Astrocyte of the spinal cord (primary cell): ENCODE measurements around the gene HNRNPM.
"Not testable (repeated sequence)": the region's sequence is repeated elsewhere in the genome, so short reads cannot be mapped to it uniquely, and the experiment has no call there.

ENCODE experiments used
- DNase-seq: peaks from one replicate; pipeline ENCODE4 v3.0.0; 2011; ENCODE audit warnings: low read depth, low spot score
- H3K4me3 ChIP-seq: 2 replicates; pipeline ENCODE4 v1.5.1; 2011; ENCODE audit warnings: low read depth, mild to moderate bottlenecking, low read length, moderate library complexity
- in situ Hi-C: cut with HindIII; loops from 2 replicates; pipeline ENCODE4 v1.10.0; 2017; ENCODE audit warnings: low sequenced_read_pairs
- TF ChIP-seq, protein P1 (sequence below): IDR thresholded peaks from 2 replicates; pipeline ENCODE4 v1.5.1; 2012; ENCODE audit warnings: low read depth, mild to moderate bottlenecking, low read length, inconsistent platforms

Gene HNRNPM

DNA sequence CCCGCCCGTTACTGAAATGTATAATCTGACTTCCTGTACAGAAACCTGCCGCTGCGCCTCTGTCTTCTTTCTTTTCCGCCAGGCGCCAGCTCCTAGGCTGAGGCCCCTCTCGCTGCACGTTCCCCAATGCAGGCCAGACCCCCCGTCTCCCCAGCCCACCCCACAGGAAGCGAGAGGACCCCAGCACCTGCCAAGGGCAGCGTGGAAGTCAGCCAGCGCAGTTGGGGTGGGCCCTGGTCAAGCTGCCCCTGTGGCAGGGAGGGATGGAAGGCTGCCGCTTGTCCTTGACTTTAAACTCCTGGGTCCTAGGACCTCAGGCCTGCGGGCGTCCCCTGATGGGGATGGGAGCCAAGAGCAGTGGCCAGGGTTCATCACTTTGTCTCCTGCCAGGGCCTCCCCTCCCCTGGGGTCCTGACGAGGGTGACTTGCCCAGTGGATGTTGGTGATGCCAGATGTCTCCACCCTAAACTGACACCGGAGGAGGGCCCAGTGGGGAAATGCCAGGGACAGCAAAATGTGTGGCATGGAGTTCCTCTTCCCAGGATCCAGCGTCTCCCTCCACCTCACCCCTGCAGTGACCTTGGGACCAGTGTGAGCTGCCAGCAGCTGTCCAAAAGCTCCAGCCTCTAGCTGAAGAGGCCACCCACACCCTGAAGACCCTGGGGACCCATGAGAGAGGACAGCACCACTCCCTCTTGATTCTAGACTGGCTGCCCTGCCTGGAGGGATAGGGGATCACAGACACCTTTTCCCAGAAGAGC is 40.2 kb upstream of the HNRNPM start:
- in situ Hi-C loops: no loop called here
- DNase-seq: no peak
- no peak overlapping the region for H3K4me3 ChIP-seq
- TF ChIP-seq, protein P1, sequence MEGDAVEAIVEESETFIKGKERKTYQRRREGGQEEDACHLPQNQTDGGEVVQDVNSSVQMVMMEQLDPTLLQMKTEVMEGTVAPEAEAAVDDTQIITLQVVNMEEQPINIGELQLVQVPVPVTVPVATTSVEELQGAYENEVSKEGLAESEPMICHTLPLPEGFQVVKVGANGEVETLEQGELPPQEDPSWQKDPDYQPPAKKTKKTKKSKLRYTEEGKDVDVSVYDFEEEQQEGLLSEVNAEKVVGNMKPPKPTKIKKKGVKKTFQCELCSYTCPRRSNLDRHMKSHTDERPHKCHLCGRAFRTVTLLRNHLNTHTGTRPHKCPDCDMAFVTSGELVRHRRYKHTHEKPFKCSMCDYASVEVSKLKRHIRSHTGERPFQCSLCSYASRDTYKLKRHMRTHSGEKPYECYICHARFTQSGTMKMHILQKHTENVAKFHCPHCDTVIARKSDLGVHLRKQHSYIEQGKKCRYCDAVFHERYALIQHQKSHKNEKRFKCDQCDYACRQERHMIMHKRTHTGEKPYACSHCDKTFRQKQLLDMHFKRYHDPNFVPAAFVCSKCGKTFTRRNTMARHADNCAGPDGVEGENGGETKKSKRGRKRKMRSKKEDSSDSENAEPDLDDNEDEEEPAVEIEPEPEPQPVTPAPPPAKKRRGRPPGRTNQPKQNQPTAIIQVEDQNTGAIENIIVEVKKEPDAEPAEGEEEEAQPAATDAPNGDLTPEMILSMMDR: no peak

DNA sequence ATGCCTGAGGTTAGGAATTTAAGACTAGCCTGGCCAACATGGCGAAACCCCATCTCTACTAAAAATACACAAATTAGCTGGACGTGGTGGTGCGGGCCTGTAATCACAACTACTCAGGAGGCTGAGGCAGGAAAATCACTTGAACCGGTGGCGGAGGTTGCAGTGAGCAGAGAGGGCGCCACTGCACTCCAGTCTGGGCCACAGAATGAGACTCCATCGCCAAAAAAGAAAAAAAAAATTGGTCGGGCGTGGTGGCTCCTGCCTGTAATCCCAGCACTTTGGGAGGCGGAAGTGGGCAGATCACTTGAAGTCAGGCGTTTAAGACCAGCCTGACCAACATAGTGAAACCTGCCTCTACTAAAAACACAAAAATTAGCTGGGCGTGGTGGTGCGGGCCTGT is 34.1 kb upstream of the HNRNPM start:
- DNase-seq, H3K4me3 ChIP-seq, in situ Hi-C loops: not testable (repeated sequence)

DNA sequence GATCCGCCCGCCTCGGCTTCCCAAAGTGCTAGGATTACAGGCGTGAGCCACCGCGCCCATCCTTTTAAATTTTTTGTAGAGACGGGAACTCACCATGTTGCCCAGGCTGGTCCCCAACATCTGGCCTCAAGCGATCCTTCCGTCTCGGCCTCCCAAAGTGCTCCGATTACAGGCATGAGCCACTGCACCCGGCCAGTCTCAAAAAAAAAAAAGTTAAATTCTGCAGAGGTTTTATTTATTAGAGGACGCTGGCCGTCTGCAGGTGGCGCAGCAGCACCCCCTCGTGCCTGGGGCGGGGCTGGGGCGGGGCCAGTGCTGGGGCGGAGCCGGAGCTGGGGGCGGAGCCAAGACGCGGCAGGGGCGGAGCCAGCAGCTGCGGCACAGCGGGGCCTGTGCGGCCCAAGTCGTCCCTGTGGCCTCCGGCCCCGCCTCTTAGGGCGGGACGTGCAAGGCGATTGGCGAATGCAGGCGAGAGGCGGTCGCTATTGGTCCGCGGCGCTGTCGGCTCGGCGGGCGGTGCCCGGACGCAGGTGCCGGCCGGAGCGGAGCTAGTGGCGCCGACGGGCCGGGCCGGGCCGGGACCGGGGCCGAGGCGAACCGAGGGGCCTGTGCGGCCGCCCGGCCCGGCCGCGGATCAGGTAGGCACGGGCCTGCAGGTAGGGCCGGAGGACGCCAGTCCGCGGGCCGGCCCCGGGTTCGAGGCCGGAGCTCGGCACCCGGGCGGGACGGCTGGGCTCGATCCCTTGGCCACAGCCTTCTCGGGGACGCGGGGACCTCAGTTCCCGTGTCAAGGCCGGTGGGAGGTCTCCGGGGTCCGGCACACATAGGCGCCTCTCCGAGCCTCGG is 31.8 kb upstream of the HNRNPM start, which contains the start of gene MARCHF2:
Gene MARCHF2, plus strand, starts transcription at position 523 of the 846 bp plus-strand sequence. CDS start 8,536 bp downstream, outside the sequence.
- in situ Hi-C loops: no loop called here
- peak; percentile 97 for DNase-seq
- H3K4me3 ChIP-seq: peak within 1 kb of the TSS; percentile 63
- TF ChIP-seq, protein P1: peak; percentile 56

DNA sequence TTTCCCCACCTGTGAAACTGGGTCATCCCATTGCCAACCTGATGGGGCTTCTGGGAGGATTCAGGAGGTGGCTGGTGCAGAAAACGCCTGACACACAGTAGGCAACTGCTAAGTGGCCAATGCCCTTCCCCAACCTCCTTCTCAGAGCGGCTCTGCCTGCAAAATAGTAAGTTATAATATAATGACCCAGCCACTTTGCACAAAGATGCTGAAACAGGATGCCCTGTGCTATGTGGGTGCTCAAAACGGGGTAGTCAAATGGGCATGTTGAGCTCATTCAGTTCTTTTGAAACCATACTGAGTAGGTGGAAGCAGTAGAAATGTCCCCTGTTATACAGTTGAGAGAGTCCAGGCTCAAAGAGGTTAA is 31.2 kb upstream of the HNRNPM start:
- in situ Hi-C loops: no loop called here
- TF ChIP-seq, protein P1: no peak
- DNase-seq: no peak
- peak overlapping the region; percentile 63 for H3K4me3 ChIP-seq

DNA sequence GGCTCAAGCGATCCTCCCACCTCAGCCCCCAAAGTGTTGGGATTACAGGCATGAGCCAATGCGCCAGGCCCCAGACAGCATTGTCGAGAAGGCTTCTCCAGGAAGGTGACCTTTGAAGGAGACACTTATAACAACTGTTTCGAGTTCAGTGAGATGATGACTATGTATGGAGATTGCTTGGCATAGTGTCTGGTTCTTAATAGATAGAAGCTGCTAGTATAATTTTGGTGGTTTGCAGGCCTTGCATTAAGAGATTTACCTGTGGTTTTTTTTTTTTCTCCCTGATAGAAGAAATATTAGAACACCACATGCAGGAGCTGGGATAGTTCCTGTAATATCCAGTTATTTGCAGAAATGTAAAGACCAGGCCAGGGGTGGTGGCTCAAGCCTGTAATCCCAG is 28.0 kb upstream of the HNRNPM start:
- TF ChIP-seq, protein P1: no peak
- in situ Hi-C loops: no loop called here
- H3K4me3 ChIP-seq: no peak overlapping the region
- DNase-seq: no peak

DNA sequence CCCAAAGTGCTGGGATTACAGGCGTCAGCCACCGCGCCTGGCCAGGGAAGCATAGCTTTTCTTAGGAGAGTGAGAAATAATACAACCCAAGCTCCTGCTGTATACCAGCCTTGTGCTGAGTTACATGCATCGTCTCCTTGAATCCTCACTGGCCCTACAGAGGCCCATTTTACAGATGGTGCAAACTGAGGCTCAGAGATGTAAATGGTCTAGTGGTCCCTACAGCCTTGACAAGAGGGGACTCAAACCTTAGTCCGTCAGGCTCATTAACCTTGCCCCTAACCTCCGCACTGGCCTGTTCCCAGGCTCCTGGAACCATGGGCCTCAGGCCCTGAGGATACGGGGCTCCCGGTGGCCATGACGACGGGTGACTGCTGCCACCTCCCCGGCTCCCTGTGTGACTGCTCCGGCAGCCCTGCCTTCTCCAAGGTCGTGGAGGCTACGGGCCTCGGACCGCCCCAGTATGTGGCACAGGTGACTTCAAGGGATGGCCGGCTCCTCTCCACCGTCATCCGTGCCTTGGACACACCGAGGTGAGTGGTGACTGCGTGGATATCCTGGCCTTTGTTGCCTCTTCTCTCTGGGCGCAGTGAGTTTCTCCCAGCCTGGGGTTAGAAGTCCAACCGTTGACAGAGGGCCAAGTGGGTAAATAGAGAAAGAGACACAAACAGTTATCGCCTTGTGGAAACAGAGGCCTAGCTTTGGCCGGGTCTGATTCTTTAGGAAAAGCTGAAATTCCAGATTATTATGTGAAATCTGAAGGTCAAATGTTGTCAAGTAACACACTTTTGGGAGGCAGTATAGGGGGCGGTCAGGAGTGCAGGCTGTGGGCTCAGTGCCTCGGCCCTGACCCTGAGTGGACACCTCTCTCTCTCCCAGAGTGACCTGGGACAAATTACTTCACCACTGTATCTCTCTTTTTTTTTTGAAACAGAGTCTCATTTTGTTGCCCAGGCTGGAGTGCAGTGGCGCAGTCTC is 23.0 kb upstream of the HNRNPM start:
- in situ Hi-C loops: no loop called here

More for the DNA sequence above, 23.0 kb upstream of the HNRNPM start:
- H3K4me3 ChIP-seq: no peak overlapping the region
- TF ChIP-seq, protein P1: no peak
- DNase-seq: no peak
